GM21825 (cell line): ENCODE results near the gene XRN1.

Experiments used
- ATAC-seq: cut with Tn5 transposase; IDR thresholded peaks from one replicate; pipeline ENCODE4 v1.9.1; 2021; ENCODE audit warnings: mild to moderate bottlenecking, moderate library complexity; ENCODE audit not compliant: unreplicated experiment

Gene XRN1

DNA sequence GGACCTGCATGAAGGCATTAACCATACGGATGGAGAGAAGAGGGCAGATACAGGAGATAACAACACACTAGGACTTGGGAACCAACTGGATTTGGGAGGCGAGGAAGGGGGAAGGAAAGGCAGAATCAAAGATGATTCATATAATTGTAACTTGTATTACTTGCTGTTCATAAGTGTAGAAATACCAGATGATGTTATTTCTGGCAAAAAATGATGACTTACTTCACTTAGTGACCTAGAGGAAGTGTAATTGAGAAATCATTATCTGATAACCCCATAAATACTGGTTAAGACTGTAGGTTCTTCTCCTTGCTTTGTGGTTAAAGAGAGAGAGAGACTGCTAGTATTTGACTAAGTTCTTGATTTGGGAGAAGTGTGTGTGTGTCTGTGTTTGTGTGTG lies 172.0 kb downstream of the XRN1 start:
- no peak for ATAC-seq

- no peak for ATAC-seq
Measured at GRCh38 chr3:142274908-142275307, 172.9 kb downstream of the XRN1 start.

DNA sequence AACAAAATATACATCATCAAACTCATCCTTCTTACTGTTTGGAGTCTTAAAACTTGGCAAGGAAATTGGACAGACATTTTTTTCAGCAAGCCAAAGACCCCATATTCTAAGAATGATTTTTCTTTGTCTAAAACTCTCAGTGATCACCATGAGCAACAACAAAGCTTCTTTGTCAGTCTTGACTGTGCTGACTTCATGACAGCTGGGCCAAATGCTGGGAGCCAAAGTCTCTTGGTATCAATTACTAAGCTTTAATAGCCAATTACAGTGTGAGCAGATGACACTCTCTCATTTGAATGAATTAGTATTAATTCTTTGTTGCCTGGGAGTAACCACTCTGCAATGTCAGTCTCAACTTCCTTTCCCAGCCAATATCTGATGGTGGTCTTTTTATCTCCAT lies 174.3 kb downstream of the XRN1 start:
- no peak for ATAC-seq

DNA sequence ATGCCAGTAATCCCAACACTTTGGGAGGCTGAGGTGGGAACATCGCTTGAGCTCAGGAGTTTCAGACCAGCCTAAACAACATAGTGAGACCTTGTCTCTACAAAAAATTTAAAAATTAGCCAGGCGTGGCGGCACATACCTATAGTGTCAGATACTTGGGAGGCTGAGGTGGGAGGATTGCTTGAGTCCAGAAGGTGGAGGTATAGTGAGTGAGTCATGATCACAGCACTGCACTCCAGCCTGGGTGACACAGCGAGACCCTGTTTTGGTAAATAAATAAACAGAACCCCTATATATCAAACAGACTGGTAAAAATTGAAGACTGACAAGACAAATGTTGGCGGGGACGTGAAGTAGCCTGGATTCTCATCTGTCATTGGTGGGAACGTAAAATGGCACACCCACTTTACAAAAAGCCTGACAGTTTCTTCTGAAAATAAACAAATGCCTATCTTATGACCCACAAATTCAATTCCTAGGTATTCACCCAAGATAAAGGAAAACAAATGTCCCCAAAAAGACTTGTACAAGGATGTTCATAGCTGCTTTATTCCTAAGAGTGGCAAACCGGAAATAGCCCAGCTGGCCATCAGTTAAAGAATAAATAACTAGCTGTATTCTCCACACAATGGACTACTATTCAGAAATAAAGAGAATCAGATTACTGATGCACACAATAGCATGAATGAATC lies 175.5 kb downstream of the XRN1 start:
- ATAC-seq = no peak

DNA sequence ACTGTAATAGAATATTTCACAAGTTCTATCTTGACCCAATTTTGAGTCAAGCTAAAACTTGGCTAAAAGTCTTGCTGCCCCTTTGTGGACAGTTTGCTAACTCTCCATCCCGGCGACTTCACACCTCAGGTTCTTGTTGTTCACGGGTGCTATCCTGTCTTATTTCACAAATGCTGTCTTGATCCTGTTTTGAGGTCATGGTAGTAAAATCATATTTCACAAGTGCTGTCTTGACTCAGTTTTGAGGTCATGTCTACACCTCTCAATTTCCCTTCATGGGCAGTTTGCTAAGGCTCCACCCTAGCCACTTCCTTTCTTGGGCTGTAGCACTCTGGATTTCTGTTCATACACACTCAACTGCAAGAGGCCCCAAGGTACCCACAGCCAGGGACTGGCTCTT lies 177.4 kb downstream of the XRN1 start:
- no peak for ATAC-seq

GRCh38 chr3:142269767-142270166 lies 178.1 kb downstream of the XRN1 start:
- no peak for ATAC-seq

- ATAC-seq = no peak
Measured at GRCh38 chr3:142268426-142268825, 179.4 kb downstream of the XRN1 start.

- ATAC-seq = no peak
Measured at GRCh38 chr3:142267269-142267668, 180.6 kb downstream of the XRN1 start.

- no peak for ATAC-seq
Measured at GRCh38 chr3:142263112-142263511, 184.7 kb downstream of the XRN1 start.

- ATAC-seq = no peak
Measured at GRCh38 chr3:142259359-142259758, 188.5 kb downstream of the XRN1 start.

- no peak for ATAC-seq
Measured at GRCh38 chr3:142256712-142257333, 191.0 kb downstream of the XRN1 start.
